NK-92 (cell line): ENCODE measurements around the gene FGF10.

Source experiments
- DNase-seq: peaks from one replicate; lab custom pipeline; 2025; ENCODE audit not compliant: unreplicated experiment; lab: John Stamatoyannopoulos, UW

Gene FGF10

DNA sequence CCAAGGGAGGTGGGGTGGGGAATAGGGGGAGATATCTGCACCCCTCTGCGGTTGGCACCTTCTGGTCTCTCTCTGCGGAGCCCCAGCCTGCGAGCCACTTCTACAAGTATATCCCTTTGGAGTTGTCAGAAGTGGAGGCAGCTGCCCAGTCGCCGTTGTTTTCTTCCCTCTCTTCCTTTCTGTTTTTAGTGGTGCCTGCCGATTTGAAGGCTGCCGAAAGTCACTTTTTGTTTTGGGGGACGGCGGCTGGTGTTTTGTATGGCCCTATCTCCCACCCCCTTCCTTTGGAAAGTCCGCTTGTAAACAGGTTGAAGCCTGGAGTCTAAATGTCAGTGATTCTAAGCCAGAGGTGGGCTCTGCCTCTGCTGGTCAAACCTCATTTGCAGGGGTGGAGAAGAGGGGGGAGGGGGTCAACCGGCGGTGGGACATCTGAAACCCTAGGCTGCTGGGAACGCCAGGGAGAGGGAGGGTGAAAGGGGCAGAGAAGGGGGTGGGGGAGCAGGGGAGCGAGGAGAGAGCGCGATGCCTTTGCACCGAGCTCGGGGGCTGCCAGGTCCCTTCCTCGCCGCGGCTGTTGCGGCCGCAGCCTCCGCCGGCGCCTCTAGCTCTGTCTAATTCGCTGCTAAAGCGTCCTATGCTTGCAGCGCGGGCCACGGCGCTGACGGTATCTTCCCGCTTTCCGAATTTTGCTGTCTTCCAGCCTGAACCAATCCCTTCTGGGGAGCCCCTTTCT is at the start of gene FGF10:
Gene FGF10 (minus strand): TSS at position 331 of the 733 bp plus-strand sequence. CDS start 738 bp downstream, outside the sequence.
- no peak for DNase-seq

GRCh38 chr5:44426944-44427343 is 37.7 kb upstream of the FGF10 start:
- DNase-seq, result no peak

GRCh38 chr5:44412286-44412685 is 23.1 kb upstream of the FGF10 start:
- no peak for DNase-seq

GRCh38 chr5:44402084-44402483 is 12.9 kb upstream of the FGF10 start:
- no peak for DNase-seq

DNA sequence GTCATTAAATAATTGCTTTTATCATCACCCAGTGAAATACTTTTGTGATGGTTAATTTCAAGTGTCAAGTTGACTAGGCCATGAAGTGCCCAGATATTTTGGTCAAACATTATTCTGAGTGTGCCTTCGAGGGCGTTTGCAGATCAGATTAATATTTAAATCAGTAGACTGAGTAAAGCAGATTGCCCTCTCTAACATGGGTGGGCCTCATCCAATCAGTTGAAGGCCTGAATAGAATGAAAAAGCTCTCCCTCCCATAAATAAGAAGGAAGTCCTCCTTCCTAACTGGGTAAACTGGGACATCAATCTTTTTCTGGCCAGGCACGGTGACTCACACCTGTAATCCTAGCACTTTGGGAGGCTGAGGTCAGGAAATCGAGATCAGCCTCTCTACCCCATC is 12.4 kb upstream of the FGF10 start:
- no peak for DNase-seq

- DNase-seq, result no peak
These were observed 9.2 kb upstream of the FGF10 start for GRCh38 chr5:44398382-44398781.

DNA sequence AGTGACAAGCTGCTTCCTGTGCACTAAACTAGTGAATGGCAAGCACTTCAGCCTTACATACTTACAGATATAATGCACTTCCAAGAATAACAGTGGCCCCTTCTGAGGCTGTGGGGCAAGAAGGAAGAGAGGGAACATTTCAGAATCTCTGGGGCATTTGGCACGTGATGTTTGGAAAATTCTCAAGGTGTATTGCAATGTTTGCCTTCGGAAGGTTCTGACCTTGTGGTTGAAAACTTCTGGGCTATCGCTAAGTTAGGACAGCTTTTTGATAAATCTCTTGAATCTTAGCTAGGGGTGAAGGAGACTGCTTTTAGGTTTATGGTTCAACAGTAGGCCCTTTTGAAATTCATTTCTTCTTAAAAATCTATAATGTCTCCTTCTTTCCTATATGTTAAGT is 7.1 kb upstream of the FGF10 start:
- no peak for DNase-seq

GRCh38 chr5:44390351-44390750 is 1.1 kb upstream of the FGF10 start:
- DNase-seq, result no peak

- DNase-seq, result no peak
These were observed 563 bp upstream of the FGF10 start for GRCh38 chr5:44389823-44390143.

GRCh38 chr5:44388321-44389089 is 715 bp downstream of the FGF10 start:
- DNase-seq, result no peak

DNA sequence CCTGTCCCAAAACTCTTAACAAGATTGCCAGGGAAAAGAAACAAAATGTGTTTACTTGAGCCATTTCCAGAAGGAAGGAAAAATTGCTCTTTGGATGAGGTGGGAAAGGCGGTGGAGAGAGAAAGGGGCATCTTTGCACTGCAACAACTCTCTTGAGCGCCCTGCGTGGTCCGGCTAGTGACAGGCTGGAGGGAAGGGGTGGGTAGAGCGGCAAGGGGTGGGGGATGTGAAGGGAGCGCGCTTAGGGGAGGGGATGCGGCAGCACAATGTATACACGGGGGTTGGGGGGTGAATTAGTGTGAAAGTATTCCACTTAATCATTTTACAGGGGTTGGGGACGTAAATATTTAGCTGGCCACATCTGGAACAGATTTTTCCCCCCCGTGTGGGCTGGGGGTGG is 1.3 kb downstream of the FGF10 start:
- no peak for DNase-seq

- DNase-seq, result no peak
These were observed 1.8 kb downstream of the FGF10 start for GRCh38 chr5:44387406-44387805.

GRCh38 chr5:44385291-44385900 is 3.8 kb downstream of the FGF10 start:
- no peak for DNase-seq

- DNase-seq, result no peak
These were observed 4.4 kb downstream of the FGF10 start for GRCh38 chr5:44384816-44385215.

DNA sequence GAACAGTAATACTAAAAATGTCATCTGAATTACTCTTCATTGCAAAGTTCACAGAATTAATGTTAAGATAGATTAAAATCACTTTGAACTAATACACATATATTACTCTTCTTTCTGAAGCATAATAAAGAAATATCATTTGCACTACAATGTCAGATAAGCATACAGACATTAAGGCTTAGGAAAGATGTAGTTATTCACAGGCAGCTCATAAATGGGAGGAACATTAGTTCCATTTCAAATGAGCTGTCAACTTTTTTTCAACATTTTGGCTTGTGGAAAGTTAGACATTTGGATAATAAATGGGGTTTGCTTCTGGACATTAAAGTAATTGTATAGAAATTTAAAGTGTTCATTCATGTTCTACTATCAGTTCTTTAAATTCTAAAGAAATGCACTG is 6.3 kb downstream of the FGF10 start:
- DNase-seq, result no peak

GRCh38 chr5:44377057-44377456 is 12.2 kb downstream of the FGF10 start:
- no peak for DNase-seq

GRCh38 chr5:44372028-44372427 is 17.2 kb downstream of the FGF10 start:
- no peak for DNase-seq

DNA sequence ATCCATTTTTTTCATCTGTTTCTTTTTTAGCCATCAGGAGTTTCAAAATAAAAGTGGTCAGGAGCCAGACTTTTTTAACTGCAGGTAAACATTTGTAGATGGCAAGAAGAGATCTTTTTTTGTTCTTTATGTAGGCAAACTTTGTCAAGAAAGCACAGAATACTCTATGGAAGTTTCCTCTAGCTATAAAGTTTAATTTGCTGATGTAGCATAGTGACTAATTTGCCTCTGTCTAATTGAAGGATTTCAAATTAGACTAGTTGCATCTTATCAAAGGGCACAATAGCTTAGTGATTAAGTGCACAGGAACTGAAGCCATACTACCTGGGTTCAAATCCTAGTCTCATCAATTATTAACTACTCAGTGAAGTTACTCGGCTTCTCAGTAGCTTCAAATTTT is 22.0 kb downstream of the FGF10 start:
- no peak for DNase-seq

- DNase-seq, result no peak
These were observed 23.9 kb downstream of the FGF10 start for GRCh38 chr5:44365345-44365744.

- DNase-seq, result no peak
These were observed 25.1 kb downstream of the FGF10 start for GRCh38 chr5:44364097-44364496.

GRCh38 chr5:44361342-44362001 is 27.7 kb downstream of the FGF10 start:
- no peak for DNase-seq

GRCh38 chr5:44360919-44361318 is 28.3 kb downstream of the FGF10 start:
- no peak for DNase-seq
